GM19351 (cell line): ENCODE measurements around the gene STARD13.
A peak's percentile ranks its signal among the peaks of the same experiment; 100 is the strongest.

Source experiments
- ATAC-seq: cut with Tn5 transposase; IDR thresholded peaks from one replicate; pipeline ENCODE4 v1.9.1; 2021; ENCODE audit warnings: mild to moderate bottlenecking, moderate library complexity; ENCODE audit not compliant: unreplicated experiment

STARD13 gene

GRCh38 chr13:33125821-33126570, 159.6 kb downstream of the STARD13 start:
- no peak for ATAC-seq

GRCh38 chr13:33123066-33123859, 162.3 kb downstream of the STARD13 start:
- no peak for ATAC-seq

DNA sequence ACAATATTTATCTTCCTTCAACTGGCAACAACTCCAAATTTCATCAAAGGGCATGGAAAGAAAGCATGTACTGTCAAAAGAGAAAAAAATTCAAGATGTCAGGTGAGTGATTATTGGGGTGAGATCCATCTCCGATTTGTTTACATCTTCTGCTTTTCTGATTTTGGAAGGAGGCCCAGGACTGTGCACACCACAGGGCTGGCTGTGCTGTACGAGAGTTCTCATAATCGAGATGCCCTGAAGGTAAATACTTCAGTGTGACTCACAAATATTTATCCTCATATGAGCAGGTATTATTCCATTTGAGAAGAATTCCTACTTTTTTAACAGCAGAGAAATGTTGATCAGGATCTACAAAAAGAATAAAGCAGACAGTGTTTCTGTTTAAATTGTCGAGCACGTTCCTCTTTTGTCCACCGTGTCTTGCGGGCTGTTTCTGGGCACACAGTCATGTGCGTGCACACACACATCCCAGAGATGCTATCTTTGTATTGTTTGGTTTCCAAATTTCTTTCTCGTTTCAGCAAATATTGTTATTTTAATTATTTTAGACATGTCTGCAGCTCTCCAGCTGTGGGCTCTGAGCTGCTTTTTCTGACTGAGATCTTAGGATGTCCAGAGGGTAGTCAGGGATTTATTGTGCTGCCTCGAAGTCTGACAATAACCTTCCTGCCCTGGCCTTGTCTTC, 165.6 kb downstream of the STARD13 start:
- ATAC-seq = no peak

DNA sequence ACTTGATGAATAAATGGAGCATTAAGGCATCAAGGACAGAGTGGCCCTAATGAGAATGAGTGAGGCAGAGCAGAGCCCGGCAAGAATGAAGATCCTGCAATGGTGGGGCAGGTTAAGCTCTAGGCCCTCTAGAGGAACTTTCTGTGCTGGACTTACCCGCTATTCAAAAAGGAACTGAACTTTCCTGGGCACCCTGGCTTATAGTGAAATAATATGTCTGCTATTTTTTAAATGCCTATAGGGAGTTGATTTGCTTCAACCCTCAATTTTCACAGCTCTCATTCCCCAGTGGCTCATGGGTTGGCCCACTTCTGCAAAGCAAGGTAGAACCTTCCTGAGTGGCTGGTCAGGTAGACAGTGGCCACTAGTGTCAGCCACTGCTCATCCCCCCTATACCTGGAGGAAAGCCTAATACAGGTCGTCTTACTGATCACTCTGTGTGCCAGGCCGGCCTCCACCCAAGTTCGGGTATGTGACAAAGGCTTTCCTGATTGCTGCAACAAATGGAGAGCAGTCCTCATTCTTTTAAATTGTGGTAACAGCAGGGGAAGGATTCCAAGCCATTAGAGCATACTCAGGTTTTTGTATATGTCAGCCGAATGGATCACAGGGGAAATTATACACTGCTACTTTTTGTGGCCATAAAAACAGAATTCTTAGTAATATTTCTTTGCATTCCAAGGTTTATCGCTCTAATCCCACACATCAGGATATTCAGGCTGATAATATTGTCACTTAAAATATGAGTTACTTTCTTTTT, 166.4 kb downstream of the STARD13 start:
- ATAC-seq = no peak

GRCh38 chr13:33116321-33117010, 169.1 kb downstream of the STARD13 start:
- no peak for ATAC-seq

GRCh38 chr13:33115274-33115673, 170.3 kb downstream of the STARD13 start:
- ATAC-seq = no peak

- no peak for ATAC-seq
Observed at GRCh38 chr13:33114146-33114545, 171.4 kb downstream of the STARD13 start.

GRCh38 chr13:33112766-33113165, 172.8 kb downstream of the STARD13 start:
- no peak for ATAC-seq

GRCh38 chr13:33111414-33112110, 174.0 kb downstream of the STARD13 start:
- no peak for ATAC-seq

DNA sequence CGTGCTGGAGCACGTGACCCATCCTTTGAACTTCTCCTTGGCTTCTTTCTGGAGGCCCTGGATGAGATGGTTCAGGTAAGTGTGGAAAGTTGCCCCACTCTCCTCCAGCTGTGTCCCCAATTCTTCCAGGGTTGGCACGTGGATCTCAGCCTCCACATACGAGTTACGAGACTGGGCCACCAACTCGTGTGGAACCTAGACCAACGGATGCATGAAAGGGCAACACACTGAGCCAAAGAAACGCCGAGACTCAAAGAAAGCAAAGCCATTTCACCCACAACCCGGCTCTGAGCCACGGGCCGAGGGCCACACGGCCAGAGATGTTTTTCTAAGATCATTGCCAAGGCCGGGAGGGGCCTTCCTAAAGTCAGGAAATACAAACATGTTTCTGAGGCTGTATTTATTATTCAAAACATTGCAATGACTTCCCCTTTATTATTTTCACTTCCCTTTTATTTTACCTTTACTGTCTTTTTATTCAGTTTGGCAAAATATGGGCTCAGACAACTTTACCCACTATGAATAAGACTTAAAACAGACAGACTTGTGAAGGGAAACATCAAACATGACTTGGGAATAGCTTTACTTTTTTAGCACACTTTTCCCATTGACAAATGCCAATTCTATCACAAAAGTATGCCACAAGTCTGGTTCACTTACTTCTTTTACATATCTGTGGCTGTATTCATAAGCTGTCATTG, 174.7 kb downstream of the STARD13 start:
- peak; percentile 37 for ATAC-seq

- ATAC-seq = no peak
Observed at GRCh38 chr13:33110386-33110712, 175.2 kb downstream of the STARD13 start.

- peak; percentile 35 for ATAC-seq
Observed at GRCh38 chr13:33109801-33110200, 175.8 kb downstream of the STARD13 start.

DNA sequence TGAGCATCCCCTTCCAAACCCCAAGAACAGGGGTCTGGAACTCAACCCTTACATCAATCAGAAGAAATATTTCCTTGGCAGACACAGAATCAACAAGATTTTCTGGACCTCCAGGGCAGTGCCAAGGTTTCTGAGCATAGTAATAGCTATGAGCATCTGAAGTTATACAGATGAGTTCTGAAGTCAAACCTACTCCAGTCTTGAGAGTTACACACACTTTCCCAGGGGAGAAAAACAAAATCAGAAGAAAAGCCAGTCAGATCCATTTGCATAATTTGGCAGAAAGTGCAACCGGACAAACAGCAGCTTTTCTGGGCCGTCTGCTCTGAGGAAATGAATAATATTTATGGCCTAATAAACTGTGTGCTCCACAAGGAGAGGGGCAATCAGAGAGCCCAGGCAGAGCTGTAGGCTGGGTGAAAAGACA, 176.3 kb downstream of the STARD13 start:
- ATAC-seq = peak; percentile 24

GRCh38 chr13:33108620-33109019, 176.9 kb downstream of the STARD13 start:
- ATAC-seq = no peak

DNA sequence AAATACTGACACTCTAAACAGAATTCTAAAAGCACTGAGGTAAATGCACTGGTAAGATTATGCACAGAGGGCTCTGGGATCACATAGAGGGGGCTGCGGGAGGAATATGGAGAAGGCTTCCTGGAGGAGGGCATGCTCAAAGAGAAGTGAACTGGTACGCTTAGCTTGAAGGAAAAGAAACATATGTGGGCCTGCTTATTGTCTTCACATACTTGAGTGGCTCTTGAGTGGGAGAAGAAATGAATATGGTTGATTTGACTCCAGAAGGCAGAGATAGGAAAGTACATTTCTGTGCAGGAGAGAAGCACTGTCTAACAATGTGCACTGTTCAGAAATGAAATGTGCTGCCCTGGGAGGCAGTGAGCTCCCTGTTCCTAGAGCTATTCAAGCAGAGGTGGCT, 178.2 kb downstream of the STARD13 start:
- no peak for ATAC-seq

GRCh38 chr13:33106656-33107360, 178.7 kb downstream of the STARD13 start:
- peak; percentile 45 for ATAC-seq

GRCh38 chr13:33105387-33106005, 180.1 kb downstream of the STARD13 start:
- no peak for ATAC-seq

GRCh38 chr13:33103457-33103856, 182.1 kb downstream of the STARD13 start:
- no peak for ATAC-seq
